Measurements from ENCODE around the gene ST3GAL5. TPM values are rescaled to one million over a fixed set of nuclear protein-coding genes. Genes with fewer than 3 reads are reported as not detected.

ST3GAL5 gene
- total and polyA plus RNA-seq, 2 donors (not counting 1 experiment from before 2014, with no cell fraction given) = 6.2 to 10.9 TPM

GRCh38 chr2:85873679-85874078 is 15.1 kb downstream of the ST3GAL5 start:
- Histone ChIP-seq H4K20me1 (ENCODE audit: control insufficient read depth, extremely low read depth, insufficient read depth, low read length) (no peaks in the 10 kb centered on the region), H3K36me3 (ENCODE audit: control insufficient read depth, insufficient read depth, low read length) (no peaks in the 10 kb centered on the region), H3K4me2 (ENCODE audit: extremely low read depth, insufficient read depth, low read length) (no peak overlapping the region), H3K9me3 (ENCODE audit: control insufficient read depth, insufficient read depth, low read depth, low read length) (no peaks in the 10 kb centered on the region), H2AFZ (ENCODE audit: low read length) (no peak overlapping the region), H3K9ac (ENCODE audit: insufficient read depth, low read length) (no peak overlapping the region), H3K4me3 (replicated peaks in 1 of 4; ENCODE audit: control extremely low read depth in 1 of 4, insufficient read depth in 1 of 4, low read depth in 3 of 4, low read length in 4 of 4) (no peak overlapping the region), H3K4me1 (ENCODE audit: control insufficient read depth, extremely low read depth, insufficient read depth, low read length) (no peaks in the 10 kb centered on the region), H3K27me3 (ENCODE audit: control insufficient read depth, insufficient read depth, low read length) (no peaks in the 10 kb centered on the region), H3K27ac (ENCODE audit: insufficient read depth, low read length) (no peak overlapping the region), H3K79me2 (ENCODE audit: control insufficient read depth, insufficient read depth, low read length) (no peaks in the 10 kb centered on the region)
- TF ChIP-seq EZH2 (IDR thresholded peaks at IDR 0.05; ENCODE audit: low read length, missing control alignments) (no peak), CTCF (conservative IDR thresholded peaks at IDR 0.05 in 1 of 2, IDR thresholded peaks at IDR 0.05 in 1 of 2; ENCODE audit: low read depth in 1 of 2, low read length in 2 of 2) (no peak)
- DNase-seq (ENCODE audit: low read depth in 2 of 2) = no peak

GRCh38 chr2:85872536-85873161 is 16.1 kb downstream of the ST3GAL5 start:
- Histone ChIP-seq H2AFZ (ENCODE audit: low read length) (no peak overlapping the region), H3K27ac (ENCODE audit: insufficient read depth, low read length) (no peak overlapping the region), H3K4me1 (ENCODE audit: control insufficient read depth, extremely low read depth, insufficient read depth, low read length) (no peaks in the 10 kb centered on the region), H3K36me3 (ENCODE audit: control insufficient read depth, insufficient read depth, low read length) (no peaks in the 10 kb centered on the region), H3K9ac (ENCODE audit: insufficient read depth, low read length) (no peak overlapping the region), H3K4me2 (ENCODE audit: extremely low read depth, insufficient read depth, low read length) (no peak overlapping the region), H3K4me3 (replicated peaks in 1 of 4; ENCODE audit: control extremely low read depth in 1 of 4, insufficient read depth in 1 of 4, low read depth in 3 of 4, low read length in 4 of 4) (no peak overlapping the region), H3K9me3 (ENCODE audit: control insufficient read depth, insufficient read depth, low read depth, low read length) (no peaks in the 10 kb centered on the region), H4K20me1 (ENCODE audit: control insufficient read depth, extremely low read depth, insufficient read depth, low read length) (no peaks in the 10 kb centered on the region), H3K79me2 (ENCODE audit: control insufficient read depth, insufficient read depth, low read length) (no peaks in the 10 kb centered on the region), H3K27me3 (ENCODE audit: control insufficient read depth, insufficient read depth, low read length) (no peaks in the 10 kb centered on the region)
- TF ChIP-seq CTCF (conservative IDR thresholded peaks at IDR 0.05 in 1 of 2, IDR thresholded peaks at IDR 0.05 in 1 of 2; ENCODE audit: low read depth in 1 of 2, low read length in 2 of 2) = no peak
- no peak for TF ChIP-seq EZH2 (IDR thresholded peaks at IDR 0.05; ENCODE audit: low read length, missing control alignments)
- no peak for DNase-seq (ENCODE audit: low read depth in 2 of 2)

- Histone ChIP-seq H3K36me3 (ENCODE audit: control insufficient read depth, insufficient read depth, low read length) (no peaks in the 10 kb centered on the region), H3K4me1 (ENCODE audit: control insufficient read depth, extremely low read depth, insufficient read depth, low read length) (no peaks in the 10 kb centered on the region), H3K9me3 (ENCODE audit: control insufficient read depth, insufficient read depth, low read depth, low read length) (no peaks in the 10 kb centered on the region), H3K27ac (ENCODE audit: insufficient read depth, low read length) (no peak overlapping the region), H3K4me3 (replicated peaks in 1 of 4; ENCODE audit: control extremely low read depth in 1 of 4, insufficient read depth in 1 of 4, low read depth in 3 of 4, low read length in 4 of 4) (no peak overlapping the region), H3K9ac (ENCODE audit: insufficient read depth, low read length) (no peak overlapping the region), H3K79me2 (ENCODE audit: control insufficient read depth, insufficient read depth, low read length) (no peaks in the 10 kb centered on the region), H4K20me1 (ENCODE audit: control insufficient read depth, extremely low read depth, insufficient read depth, low read length) (no peaks in the 10 kb centered on the region), H3K27me3 (ENCODE audit: control insufficient read depth, insufficient read depth, low read length) (no peaks in the 10 kb centered on the region), H2AFZ (ENCODE audit: low read length) (no peak overlapping the region), H3K4me2 (ENCODE audit: extremely low read depth, insufficient read depth, low read length) (no peak overlapping the region)
- no peak for TF ChIP-seq EZH2 (IDR thresholded peaks at IDR 0.05; ENCODE audit: low read length, missing control alignments)
- no peak for TF ChIP-seq CTCF (conservative IDR thresholded peaks at IDR 0.05 in 1 of 2, IDR thresholded peaks at IDR 0.05 in 1 of 2; ENCODE audit: low read depth in 1 of 2, low read length in 2 of 2)
- DNase-seq (ENCODE audit: low read depth in 2 of 2) = no peak
These were observed 17.2 kb downstream of the ST3GAL5 start for GRCh38 chr2:85871494-85872164.

Measured in fibroblast of lung (primary cell).